HG03159 (cell line): ENCODE measurements around the gene UTP20.

Experiments
- ATAC-seq: cut with Tn5 transposase; IDR thresholded peaks from one replicate; pipeline ENCODE4 v1.9.1; 2021; ENCODE audit warnings: mild to moderate bottlenecking, moderate library complexity; ENCODE audit not compliant: unreplicated experiment

UTP20 gene

DNA sequence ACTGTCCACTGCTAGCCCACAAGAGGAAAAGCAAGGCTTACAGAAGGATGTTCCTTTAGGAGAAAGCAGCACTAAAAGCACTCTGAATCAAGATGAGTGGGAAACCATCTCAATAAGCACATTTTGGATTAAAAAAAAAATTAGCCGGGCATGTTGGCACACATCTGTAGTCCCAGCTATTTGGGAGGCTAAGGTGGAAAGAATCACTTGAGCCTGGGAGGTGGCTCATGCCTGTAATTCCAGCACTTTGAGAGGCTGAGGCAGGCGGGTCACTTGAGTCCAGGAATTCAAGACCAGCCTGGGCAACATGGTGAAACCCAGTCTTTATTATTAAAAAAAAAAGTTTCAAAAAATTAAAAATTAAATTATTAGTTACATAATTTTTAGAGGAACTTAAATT lies 144.7 kb downstream of the UTP20 start:
- ATAC-seq = no peak

DNA sequence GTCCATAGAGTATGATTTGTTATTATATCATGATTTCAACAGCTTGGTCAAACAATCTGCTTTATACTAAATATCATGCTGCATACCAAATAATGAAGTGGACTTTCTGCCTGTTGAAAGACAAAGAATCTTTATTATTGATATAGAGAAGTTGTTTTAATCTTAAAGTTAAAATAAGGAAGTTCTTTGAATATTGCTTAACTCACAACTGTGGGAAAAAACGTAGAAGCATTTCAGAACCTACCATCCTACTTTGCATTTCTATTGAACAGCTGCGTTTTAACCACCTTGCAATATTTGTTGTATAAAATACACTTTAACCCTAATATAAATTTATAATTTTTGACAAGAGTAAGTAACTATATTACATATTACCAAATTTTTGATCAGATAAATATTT lies 150.6 kb downstream of the UTP20 start:
- ATAC-seq = no peak

DNA sequence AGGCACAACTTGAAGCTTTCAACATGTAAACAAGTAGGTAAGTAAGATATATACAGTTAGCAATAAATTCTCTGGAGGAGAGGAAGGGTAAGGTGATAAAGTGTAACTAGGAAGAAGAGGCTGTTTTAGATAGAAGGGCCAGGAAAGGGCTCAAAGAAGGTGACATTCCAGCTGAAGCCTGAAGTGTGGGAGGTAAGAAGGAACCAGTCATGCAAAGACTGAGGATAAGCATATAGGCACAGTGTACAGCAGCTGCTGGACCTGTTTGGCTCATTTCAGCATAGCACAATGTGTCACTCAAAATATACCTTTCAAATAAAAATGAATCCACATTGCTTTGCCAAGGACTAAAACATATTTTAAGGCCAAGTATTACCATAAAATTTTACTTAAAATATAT lies 156.2 kb downstream of the UTP20 start:
- ATAC-seq = no peak
